ENCODE results near the gene THRB. TPM values are rescaled to one million over a fixed set of nuclear protein-coding genes. Genes with fewer than 3 reads are reported as not detected.

The THRB gene
- total and polyA plus RNA-seq, 11 donors: 4.8 to 28.5 (median 21.0) TPM

DNA sequence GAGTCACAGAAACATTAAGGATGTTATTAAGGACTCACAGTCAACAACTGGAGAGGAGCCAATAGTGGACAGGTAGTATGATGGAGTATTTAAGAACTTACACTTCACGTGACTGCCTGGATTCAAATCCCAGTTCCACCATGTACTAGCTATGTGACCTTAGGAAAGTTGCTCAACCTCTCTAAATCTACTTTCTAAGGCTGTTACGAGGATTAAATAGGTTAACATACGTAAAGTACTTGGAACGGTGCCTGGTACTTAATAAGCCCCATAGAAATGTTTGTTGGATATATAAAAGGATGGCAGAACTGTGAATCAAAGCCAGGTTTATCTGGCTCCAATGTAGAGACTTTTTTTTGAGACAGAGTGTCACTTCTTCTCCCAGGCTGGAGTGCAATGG is 24.4 kb downstream of the THRB start:
- no peak for TF ChIP-seq POLR2A (IDR thresholded peaks at IDR 0.05)
- TF ChIP-seq, protein P1, sequence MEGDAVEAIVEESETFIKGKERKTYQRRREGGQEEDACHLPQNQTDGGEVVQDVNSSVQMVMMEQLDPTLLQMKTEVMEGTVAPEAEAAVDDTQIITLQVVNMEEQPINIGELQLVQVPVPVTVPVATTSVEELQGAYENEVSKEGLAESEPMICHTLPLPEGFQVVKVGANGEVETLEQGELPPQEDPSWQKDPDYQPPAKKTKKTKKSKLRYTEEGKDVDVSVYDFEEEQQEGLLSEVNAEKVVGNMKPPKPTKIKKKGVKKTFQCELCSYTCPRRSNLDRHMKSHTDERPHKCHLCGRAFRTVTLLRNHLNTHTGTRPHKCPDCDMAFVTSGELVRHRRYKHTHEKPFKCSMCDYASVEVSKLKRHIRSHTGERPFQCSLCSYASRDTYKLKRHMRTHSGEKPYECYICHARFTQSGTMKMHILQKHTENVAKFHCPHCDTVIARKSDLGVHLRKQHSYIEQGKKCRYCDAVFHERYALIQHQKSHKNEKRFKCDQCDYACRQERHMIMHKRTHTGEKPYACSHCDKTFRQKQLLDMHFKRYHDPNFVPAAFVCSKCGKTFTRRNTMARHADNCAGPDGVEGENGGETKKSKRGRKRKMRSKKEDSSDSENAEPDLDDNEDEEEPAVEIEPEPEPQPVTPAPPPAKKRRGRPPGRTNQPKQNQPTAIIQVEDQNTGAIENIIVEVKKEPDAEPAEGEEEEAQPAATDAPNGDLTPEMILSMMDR (IDR thresholded peaks at IDR 0.05): no peak
- H3K4me3 ChIP-seq: no peak overlapping the region
- H3K36me3 ChIP-seq: no peaks in the 10 kb centered on the region
- intact Hi-C loops (cut with DNase I): no loop called here
- peaks cover 0 to 11% (median 0%) of the 10 kb centered on the region in 12 donors for H3K9me3 ChIP-seq
- WGBS, 4 donors: 82 to 90% (median 86%) methylated on average over 4 of the region's 4 CpGs
- ATAC-seq (no peak), DNase-seq (no peak)
- no peaks in the 10 kb centered on the region for H3K27me3 ChIP-seq
- H3K27ac ChIP-seq: no peak overlapping the region
- peaks cover 0 to 9% (median 0%) of the 10 kb centered on the region in 12 donors for H3K4me1 ChIP-seq

DNA sequence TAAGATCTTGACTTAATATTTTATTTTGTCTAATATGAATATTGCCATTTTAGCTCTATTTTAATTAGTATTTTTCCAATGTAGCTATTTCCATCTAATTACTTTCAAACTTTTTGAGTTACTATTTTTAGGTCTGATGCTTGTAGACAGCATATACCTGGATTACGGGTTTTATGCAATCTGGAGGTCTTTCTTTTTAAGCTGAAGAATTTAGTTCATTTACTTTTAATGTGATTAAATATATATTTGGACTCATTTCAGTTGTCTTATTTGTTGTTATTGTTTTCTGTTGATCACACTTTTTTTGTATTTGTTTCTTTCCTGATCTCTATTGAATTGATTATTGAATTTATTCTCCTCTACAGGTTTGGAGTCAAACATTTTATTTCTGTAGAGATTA is 30.3 kb downstream of the THRB start:
- WGBS, 4 donors: 89 to 97% (median 93%) methylated on average over 1 of the region's 1 CpG
- no peak for ATAC-seq

DNA sequence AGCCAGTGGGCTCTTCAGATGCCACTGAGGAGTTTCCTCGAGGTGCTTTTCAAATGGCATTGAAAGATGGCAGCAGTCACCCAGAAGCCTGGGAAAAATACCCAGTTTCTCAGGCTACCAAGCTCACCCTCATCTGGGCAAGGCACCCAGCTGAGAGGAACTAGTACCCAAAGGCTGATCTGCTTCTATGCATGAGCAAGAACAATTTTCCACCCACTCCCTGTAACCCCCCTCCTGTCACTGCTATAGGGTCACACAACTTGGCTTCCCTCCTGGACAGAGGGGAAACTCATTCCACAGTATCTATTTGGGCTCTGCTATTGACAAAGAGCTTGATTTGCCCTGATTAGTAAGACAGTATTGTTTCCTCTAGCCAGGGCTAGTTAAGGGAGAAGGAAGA is 31.9 kb downstream of the THRB start:
- no peak overlapping the region for H3K4me3 ChIP-seq
- WGBS, 4 donors: 50 to 86% (median 60%) methylated on average over 1 of the region's 1 CpG
- intact Hi-C loops (cut with DNase I): no loop called here
- H3K9me3 ChIP-seq: peaks cover 0 to 20% (median 0%) of the 10 kb centered on the region in 12 donors
- peaks cover 0 to 23% (median 7%) of the 10 kb centered on the region in 12 donors for H3K4me1 ChIP-seq
- no peak overlapping the region for H3K27ac ChIP-seq
- no peak for DNase-seq
- TF ChIP-seq POLR2A (IDR thresholded peaks at IDR 0.05): no peak
- TF ChIP-seq, protein P1 (IDR thresholded peaks at IDR 0.05): no peak
- H3K27me3 ChIP-seq: no peaks in the 10 kb centered on the region
- ATAC-seq: peak in 2 of 4 donors; percentile 38 to 39
- no peaks in the 10 kb centered on the region for H3K36me3 ChIP-seq

More for the DNA sequence above, 30.3 kb downstream of the THRB start:
- no peaks in the 10 kb centered on the region for H3K36me3 ChIP-seq
- H3K27me3 ChIP-seq: no peaks in the 10 kb centered on the region
- TF ChIP-seq POLR2A (IDR thresholded peaks at IDR 0.05): no peak
- TF ChIP-seq, protein P1 (IDR thresholded peaks at IDR 0.05): no peak
- H3K9me3 ChIP-seq: peaks cover 0 to 23% (median 0%) of the 10 kb centered on the region in 12 donors
- DNase-seq: no peak
- no peak overlapping the region for H3K4me3 ChIP-seq
- intact Hi-C loops (cut with DNase I): no loop called here
- peaks cover 0 to 23% (median 7%) of the 10 kb centered on the region in 12 donors for H3K4me1 ChIP-seq
- H3K27ac ChIP-seq: no peak overlapping the region

DNA sequence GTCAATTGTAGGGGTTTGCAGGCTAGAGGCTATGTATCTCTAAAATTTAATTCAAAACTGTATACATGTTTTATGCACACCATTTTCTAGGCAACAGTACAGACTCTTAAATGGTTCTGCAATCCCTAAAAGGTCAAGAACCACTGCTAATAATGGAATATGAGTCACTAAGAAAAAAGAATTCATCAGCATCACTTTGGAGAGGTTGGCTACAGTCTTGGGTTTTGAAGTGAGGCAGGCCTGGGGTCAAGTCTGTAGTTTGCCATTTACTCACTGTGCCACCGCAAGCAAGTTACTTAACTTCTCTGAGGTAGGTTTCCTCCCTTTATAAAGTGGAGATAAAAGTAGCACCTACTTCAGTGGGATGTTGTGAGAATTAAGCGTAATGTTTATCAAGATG is 33.7 kb downstream of the THRB start:
- intact Hi-C loops (cut with DNase I): no loop called here
- Histone ChIP-seq H3K4me3 (no peak overlapping the region), H3K36me3 (no peaks in the 10 kb centered on the region), H3K4me1 (peaks cover 0 to 25% (median 7%) of the 10 kb centered on the region in 12 donors), H3K9me3 (peaks cover 0 to 11% (median 0%) of the 10 kb centered on the region in 12 donors), H3K27me3 (no peaks in the 10 kb centered on the region), H3K27ac (no peak overlapping the region)
- no peak for TF ChIP-seq POLR2A (IDR thresholded peaks at IDR 0.05)
- TF ChIP-seq, protein P1 (IDR thresholded peaks at IDR 0.05): no peak
- DNase-seq (no peak), ATAC-seq (peak in 3 of 4 donors; percentile 28 to 82 (median 81))
- 90 to 96% (median 94%) methylated on average over 2 of the region's 2 CpGs for WGBS, 4 donors

All from heart left ventricle (tissue), 16 donors.